Stimulated activated CD8-positive, alpha-beta memory T cell treated with anti-CD3 and anti-CD28 coated beads, Interleukin-15, amount 100 ng/mL, for 4 hours (primary cell): ENCODE data around the gene NLRP9.

ENCODE experiments used
- DNase-seq, 2 donors: peaks; one replicate each; pipeline ENCODE4 v3.0.0-alpha.2; 2020; ENCODE audit warnings: low read depth in 2 of 2

NLRP9 gene

GRCh38 chr19:55674459-55674840 lies 63.8 kb downstream of the NLRP9 start:
- DNase-seq, result no peak

DNA sequence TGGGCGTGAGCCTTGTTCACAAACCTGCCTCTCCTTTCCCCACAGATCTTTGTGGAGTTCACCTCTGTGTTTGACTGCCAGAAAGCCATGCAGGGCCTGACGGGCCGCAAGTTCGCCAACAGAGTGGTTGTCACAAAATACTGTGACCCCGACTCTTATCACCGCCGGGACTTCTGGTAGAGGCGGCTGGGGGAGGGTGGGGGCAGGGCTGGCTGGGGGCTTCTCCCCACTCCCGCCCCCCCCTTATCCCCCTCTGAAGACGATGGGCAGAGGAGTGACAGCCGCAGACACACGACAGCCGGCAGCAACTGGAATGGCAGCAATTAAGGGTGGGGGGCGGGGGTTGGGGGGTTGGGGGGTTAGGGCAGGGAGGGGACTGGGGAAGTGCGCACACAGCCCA lies 64.3 kb downstream of the NLRP9 start:
- no peak for DNase-seq

DNA sequence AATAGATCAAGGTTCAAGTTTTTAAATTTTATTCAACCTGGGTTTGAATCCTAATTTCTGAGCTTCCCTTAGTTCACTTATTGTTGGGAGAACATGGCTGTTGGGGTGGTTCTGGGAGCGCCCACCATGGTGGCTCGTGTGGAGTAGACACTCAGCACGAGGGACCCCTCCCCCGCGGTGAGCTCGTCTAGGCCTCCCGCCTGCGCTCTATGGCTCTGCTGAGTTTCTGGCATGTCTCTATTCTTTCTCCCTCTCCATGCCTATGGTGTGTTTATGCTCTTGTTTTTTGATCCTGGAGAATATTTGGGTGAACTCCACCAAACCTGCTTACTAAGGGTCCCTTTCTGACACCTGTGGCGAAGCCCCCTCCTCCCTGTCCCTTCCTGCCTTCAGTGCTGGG lies 64.7 kb downstream of the NLRP9 start:
- DNase-seq, result no peak

DNA sequence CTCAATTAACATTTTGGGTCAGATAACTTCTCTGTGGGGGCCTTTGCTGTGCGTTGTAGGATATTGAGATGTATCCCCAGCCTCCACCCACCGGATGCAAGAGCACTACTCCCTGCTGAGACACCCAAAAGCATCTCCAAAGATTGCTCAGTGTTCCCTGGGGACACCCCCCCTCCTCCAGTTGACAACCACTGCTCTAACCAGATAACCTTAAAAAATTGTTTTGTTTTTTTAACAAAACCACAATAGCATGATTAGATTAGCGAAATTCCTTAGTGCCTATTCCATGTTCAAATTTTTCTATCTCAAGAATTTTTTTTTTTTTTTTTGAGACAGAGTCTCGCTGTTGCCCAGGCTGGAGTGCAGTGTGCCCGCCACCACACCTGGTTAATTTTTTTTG lies 65.8 kb downstream of the NLRP9 start:
- DNase-seq, result no peak

GRCh38 chr19:55671054-55671378 lies 67.2 kb downstream of the NLRP9 start:
- no peak for DNase-seq

DNA sequence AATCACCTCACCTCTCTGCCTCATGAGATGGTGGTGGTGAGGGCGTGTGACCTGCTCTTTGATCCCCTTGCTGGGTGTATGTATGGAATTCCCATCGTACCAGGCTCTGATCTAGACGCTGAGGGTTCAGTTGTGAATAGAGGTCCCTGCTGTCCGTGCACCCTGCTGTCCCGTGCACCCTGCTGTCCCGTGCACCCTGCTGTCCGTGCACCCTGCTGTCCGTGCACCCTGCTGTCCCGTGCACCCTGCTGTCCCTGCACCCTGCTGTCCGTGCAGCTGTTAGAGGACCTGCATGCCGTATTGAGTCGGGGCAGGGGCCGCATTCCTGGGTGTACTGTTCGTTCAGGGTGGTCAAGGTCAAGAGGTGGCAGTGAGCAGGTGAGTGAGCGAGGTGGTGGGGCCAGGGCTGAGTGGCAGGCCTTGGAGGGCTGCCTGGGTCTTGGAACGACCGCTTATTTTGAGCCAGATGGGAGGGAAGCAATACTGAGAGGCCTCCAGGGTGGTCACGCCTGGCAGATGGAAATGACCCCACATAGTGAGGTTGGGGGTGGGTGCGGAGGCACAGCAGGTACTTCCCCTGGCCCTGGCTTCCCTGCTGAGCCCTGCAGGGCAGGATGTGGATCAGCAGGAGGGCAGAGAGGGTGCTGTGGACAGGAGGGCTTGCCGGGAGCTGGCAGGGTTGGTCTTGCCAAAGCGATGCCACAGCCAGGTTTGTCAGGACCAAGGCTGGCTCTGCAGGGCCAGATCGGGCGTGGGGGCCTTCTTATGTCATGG lies 67.7 kb downstream of the NLRP9 start:
- DNase-seq, result no peak

DNA sequence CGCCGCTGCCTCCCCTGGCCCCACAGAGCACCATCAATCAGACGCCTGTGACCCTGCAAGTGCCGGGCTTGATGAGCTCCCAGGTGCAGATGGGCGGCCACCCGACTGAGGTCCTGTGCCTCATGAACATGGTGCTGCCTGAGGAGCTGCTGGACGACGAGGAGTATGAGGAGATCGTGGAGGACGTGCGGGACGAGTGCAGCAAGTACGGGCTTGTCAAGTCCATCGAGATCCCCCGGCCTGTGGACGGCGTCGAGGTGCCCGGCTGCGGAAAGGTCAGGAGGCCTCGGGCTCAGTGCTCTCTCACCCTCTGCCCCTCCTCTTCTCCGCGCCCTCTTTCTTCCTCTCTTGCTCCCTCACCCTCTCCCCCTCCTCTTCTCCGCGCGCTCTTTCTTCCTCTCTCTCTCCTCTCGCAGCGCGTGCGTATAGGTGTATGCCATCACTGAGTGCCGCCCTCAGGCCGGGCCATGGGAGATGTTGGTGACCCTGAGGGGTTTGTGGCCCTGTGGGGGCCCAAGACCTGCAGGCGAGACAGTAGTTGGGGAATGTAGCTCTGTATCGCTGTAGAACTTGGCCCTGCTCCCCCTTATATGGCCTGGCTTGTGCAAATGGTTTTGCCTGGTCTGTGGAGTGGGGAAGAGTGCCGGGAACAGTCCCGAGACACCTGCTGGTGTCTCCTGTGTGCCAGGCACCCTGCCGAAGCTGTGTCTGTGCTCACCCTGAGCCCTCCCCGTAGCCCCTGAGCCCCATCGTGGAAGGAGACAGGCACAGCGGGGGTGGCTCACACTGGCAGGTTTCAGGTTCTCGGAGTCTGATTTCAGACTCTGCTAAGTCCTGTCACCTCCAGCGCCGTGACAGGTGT lies 68.6 kb downstream of the NLRP9 start:
- no peak for DNase-seq

DNA sequence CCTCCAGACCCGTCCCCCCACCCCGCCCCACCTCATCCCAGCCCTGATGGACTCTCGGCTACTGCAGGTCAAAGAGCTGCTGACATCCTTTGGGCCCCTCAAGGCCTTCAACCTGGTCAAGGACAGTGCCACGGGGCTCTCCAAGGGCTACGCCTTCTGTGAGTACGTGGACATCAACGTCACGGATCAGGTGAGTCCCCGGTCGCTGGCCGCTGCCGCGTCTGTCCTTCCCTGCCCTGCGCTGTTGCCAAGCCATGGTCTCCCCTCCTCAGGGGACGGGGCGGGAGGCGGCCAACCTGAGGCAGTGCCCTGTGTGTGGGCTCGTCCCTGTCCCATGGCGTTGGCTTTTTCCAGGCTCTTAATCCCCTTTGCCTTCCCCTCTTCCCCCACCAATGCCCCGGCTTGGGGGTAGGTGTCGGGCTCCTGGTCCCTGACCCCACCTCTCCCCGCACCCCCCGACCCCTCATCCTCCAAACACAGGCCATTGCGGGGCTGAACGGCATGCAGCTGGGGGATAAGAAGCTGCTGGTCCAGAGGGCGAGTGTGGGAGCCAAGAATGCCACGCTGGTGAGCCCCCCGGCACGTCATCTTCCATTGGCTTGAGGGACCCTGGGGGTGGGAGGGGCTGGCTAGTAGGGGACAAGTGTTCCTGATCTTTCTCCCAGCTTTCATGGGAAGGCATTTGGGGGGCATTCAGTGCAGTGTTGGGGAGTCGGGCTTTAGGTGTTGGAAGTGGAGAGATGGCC lies 69.4 kb downstream of the NLRP9 start:
- no peak for DNase-seq

- DNase-seq, result no peak
Measured at GRCh38 chr19:55667958-55668357, 70.2 kb downstream of the NLRP9 start.

DNA sequence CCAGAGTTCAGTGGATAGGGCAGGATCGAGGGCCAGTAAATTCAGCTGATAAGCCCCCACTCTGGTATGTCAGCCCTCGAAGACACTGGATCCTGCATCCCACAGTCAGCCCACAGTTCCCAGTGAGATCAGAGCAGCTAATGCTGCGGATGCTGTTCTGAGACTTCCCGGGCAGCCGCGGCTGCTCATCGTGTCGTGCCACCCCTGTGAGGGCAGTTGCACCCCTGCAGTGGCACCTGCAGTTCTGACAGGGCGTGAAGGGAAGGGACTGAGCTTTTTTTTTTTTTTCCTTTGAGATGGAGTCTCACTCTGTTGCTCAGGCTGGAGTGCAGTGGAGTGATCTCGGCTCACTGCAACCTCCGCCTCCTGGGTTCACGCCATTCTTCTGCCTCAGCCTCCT lies 70.7 kb downstream of the NLRP9 start:
- no peak for DNase-seq

DNA sequence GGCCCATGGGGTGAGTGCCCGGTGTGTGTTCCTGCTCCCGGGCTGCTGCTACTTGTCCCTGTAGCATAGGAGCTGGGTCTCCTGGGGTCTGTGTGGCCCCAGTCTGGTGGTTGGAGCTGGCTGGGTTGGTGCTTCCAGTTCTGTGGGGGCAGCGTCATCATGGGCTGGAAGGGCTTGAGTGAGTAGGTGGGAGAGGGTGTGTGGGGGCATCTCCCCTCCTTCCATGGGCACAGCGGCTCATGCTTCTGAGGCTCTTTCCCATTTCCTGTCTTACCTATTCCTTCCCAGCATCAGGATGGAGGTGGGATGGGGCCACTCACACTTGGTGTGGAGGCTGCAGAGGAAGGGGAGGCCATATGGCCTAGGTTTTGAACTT lies 71.2 kb downstream of the NLRP9 start:
- no peak for DNase-seq

GRCh38 chr19:55666343-55667005 lies 71.7 kb downstream of the NLRP9 start:
- no peak for DNase-seq

GRCh38 chr19:55663846-55664536 lies 74.2 kb downstream of the NLRP9 start:
- DNase-seq, result no peak

- no peak for DNase-seq
Measured at GRCh38 chr19:55661826-55662225, 76.4 kb downstream of the NLRP9 start.

- DNase-seq, result no peak
Measured at GRCh38 chr19:55660991-55661390, 77.2 kb downstream of the NLRP9 start.

DNA sequence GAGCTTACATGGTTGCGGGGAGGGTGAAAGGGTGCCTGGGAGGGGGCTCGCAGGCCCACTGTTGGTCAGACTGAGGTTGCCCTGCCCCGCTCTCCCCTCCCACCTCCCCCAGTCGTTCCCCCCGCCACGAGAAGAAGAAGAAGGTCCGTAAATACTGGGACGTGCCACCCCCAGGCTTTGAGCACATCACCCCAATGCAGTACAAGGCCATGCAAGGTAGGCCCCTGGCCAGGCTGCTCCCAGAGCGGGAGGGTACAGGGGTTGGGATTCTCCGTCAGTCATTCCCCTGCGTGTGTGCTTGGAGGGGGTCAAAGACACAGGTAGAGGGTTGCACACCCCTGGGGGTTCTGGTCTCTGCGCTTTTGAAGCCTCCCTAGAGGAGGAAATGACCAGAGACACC lies 77.8 kb downstream of the NLRP9 start:
- DNase-seq, result no peak

DNA sequence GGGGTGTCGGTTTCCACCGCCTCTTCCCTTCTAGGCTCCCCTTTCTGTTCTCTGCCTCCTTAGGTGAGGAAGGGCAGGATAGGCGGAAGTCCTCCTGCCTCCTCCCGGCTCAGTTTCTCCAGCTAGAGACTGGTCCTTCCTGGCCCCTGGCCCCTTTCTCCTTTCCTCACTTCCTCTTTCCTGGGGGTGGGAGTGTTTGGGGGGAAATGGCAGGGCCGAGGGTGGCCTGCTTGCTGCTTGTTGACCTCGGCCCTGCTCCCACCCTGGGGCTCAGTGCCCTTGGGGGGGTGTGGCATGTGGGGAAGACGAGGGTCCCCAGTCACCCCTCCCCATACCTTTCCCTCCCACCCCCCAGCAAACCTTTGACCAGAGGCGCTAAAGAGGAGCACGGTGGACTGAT lies 78.4 kb downstream of the NLRP9 start:
- no peak for DNase-seq

GRCh38 chr19:55658846-55659459 lies 79.2 kb downstream of the NLRP9 start:
- DNase-seq, result no peak
